Measurements from ENCODE around the gene TNFRSF21. TPM values are rescaled to one million over a fixed set of nuclear protein-coding genes. Genes with fewer than 3 reads are reported as not detected.

Gene TNFRSF21
- total and polyA plus RNA-seq, 2 of the 8 experiments (the other 6 are each of a cell fraction or from before 2014, with no cell fraction given), result 16.4 to 52.7 TPM

- Histone ChIP-seq H4K20me1 (replicated peaks in 1 of 2; ENCODE audit: control insufficient read depth in 1 of 2, insufficient read depth in 2 of 2, low read length in 2 of 2) (peaks cover 10 to 12% of the 10 kb centered on the region in 2 experiments), H3K23me2 (ENCODE audit: low read depth, low read length) (no peaks in the 10 kb centered on the region), H2BK15ac (ENCODE audit: low read length) (no peak overlapping the region), H3K18ac (ENCODE audit: extremely low read depth, low read length) (no peak overlapping the region), H2BK20ac (ENCODE audit: low read length) (no peak overlapping the region), H3K79me1 (ENCODE audit: low read depth, low read length) (peaks cover 9% of the 10 kb centered on the region), H4K5ac (ENCODE audit: insufficient read length, low read depth, low read length) (no peak overlapping the region), H3K27ac (ENCODE audit: low read depth, low read length) (no peak overlapping the region), H3K4me3 (ENCODE audit: extremely low read depth in 1 of 4, insufficient read depth in 2 of 4, low read depth in 3 of 4, low read length in 4 of 4) (no peak overlapping the region), H3K36me3 (ENCODE audit: control insufficient read depth in 2 of 4, insufficient read depth in 4 of 4, low read length in 3 of 4) (peaks cover 0 to 8% (median 5%) of the 10 kb centered on the region in 4 experiments; a peak in 4 of 8 replicates), H4K8ac (ENCODE audit: extremely low read depth, insufficient read depth, low read length) (no peak overlapping the region), H3K79me2 (ENCODE audit: control insufficient read depth in 1 of 2, insufficient read depth in 2 of 2, low read length in 2 of 2) (peaks cover 3 to 60% of the 10 kb centered on the region in 2 experiments; a peak in 2 of 4 replicates), H3K4me1 (replicated peaks in 1 of 4; ENCODE audit: control insufficient read depth in 3 of 4, insufficient read depth in 4 of 4, low read length in 3 of 4) (no peaks in the 10 kb centered on the region), H3K4ac (replicated peaks; ENCODE audit: insufficient read length, low read depth, low read length) (no peak overlapping the region), H3K9ac (replicated peaks in 1 of 4; ENCODE audit: extremely low read depth in 1 of 4, low read depth in 3 of 4, low read length in 3 of 4) (no peak overlapping the region), H2AK5ac (ENCODE audit: low read depth, low read length) (no peak overlapping the region), H2BK5ac (ENCODE audit: low read depth, low read length) (no peak overlapping the region), H3K23ac (ENCODE audit: insufficient read length) (no peak overlapping the region), H3K4me2 (ENCODE audit: insufficient read depth in 1 of 2, low read depth in 2 of 2, low read length in 2 of 2) (no peak overlapping the region), H2AFZ (ENCODE audit: low read length) (no peak overlapping the region), H3K27me3 (replicated peaks in 1 of 4; ENCODE audit: control insufficient read depth in 3 of 4, extremely low read depth in 1 of 4, insufficient read depth in 3 of 4, low read length in 3 of 4) (no peaks in the 10 kb centered on the region), H3K56ac (replicated peaks; ENCODE audit: insufficient read length, low read depth, low read length) (no peak overlapping the region), H3K14ac (ENCODE audit: insufficient read length) (no peak overlapping the region), H2BK120ac (replicated peaks; ENCODE audit: low read depth, low read length) (no peak overlapping the region), H3K9me3 (ENCODE audit: insufficient read depth in 2 of 2, low read depth in 1 of 2, low read length in 1 of 2) (no peaks in the 10 kb centered on the region), H2BK12ac (ENCODE audit: low read depth, low read length) (no peak overlapping the region), H4K91ac (replicated peaks; ENCODE audit: insufficient read length, low read length) (no peak overlapping the region)
- ChIA-PET CTCF (ENCODE audit: partially characterized antibody) (interaction anchor here (0.9 to 1.0 kb wide), 2 partner anchors 11 to 13 kb away, joined by 3 to 5 read pairs; no protein-coding TSS in a partner anchor), POLR2A (ENCODE audit: partially characterized antibody) (no interaction called here)
- 93% methylated on average over 4 of the region's 4 CpGs; no CpG with 5 or more reads in 1 of the 2 experiments for WGBS, 2 experiments (ENCODE audit: extremely low coverage in 1 of 2, insufficient coverage in 1 of 2, insufficient read length in 1 of 2, insufficient replicate concordance in 2 of 2, low coverage in 1 of 2, low lambda C conversion rate in 2 of 2, missing lambda C conversion rate in 1 of 2)
- no peak for TF ChIP-seq EZH2 (IDR thresholded peaks at IDR 0.05; ENCODE audit: low read depth, low read length, severe bottlenecking)
- no peak for TF ChIP-seq RXRA (IDR thresholded peaks at IDR 0.05; ENCODE audit: insufficient read depth, low read depth, low read length)
- TF ChIP-seq ASH2L (IDR thresholded peaks at IDR 0.05; ENCODE audit: low read length), result no peak
- no peak for TF ChIP-seq KDM5A (IDR thresholded peaks at IDR 0.05; ENCODE audit: low read length)
- TF ChIP-seq EGR1 (IDR thresholded peaks at IDR 0.05; ENCODE audit: borderline replicate concordance, low read depth, low read length), result no peak
- TF ChIP-seq CHD1 (IDR thresholded peaks at IDR 0.05; ENCODE audit: low read depth, low read length), result no peak
- TF ChIP-seq SIX5 (IDR thresholded peaks at IDR 0.05; ENCODE audit: low read depth, low read length), result no peak
- TF ChIP-seq GTF2F1 (IDR thresholded peaks at IDR 0.05; ENCODE audit: borderline replicate concordance, low read depth, low read length), result no peak
- no peak for TF ChIP-seq YY1 (IDR thresholded peaks at IDR 0.05; ENCODE audit: low read depth, low read length)
- no peak for TF ChIP-seq POLR2A (IDR thresholded peaks at IDR 0.05; ENCODE audit: control extremely low read depth in 1 of 2, low read depth in 2 of 2, low read length in 2 of 2)
- no peak for TF ChIP-seq EP300 (IDR thresholded peaks at IDR 0.05; ENCODE audit: borderline replicate concordance in 1 of 2, low read depth in 2 of 2, low read length in 2 of 2)
- no peak for TF ChIP-seq KDM1A (IDR thresholded peaks at IDR 0.05; ENCODE audit: borderline replicate concordance, low read length)
- FAIRE-seq (no peak), DNase-seq (ENCODE audit: low read depth in 1 of 2, low spot score in 2 of 2) (no peak)
These were observed 49.7 kb downstream of the TNFRSF21 start for GRCh38 chr6:47260021-47260420.
